GM15510 (cell line): Measurements from ENCODE around the gene DNAJC13.
A peak's percentile ranks its signal among the peaks of the same experiment; 100 is the strongest.

ENCODE experiments used
- POLR2A ChIP-seq: IDR thresholded peaks from 3 replicates; pipeline ENCODE4 v1.6.1; 2011; ENCODE audit warnings: borderline replicate concordance; ENCODE audit not compliant: insufficient read length; ENCODE audit errors: extremely low read depth

The DNAJC13 gene

DNA sequence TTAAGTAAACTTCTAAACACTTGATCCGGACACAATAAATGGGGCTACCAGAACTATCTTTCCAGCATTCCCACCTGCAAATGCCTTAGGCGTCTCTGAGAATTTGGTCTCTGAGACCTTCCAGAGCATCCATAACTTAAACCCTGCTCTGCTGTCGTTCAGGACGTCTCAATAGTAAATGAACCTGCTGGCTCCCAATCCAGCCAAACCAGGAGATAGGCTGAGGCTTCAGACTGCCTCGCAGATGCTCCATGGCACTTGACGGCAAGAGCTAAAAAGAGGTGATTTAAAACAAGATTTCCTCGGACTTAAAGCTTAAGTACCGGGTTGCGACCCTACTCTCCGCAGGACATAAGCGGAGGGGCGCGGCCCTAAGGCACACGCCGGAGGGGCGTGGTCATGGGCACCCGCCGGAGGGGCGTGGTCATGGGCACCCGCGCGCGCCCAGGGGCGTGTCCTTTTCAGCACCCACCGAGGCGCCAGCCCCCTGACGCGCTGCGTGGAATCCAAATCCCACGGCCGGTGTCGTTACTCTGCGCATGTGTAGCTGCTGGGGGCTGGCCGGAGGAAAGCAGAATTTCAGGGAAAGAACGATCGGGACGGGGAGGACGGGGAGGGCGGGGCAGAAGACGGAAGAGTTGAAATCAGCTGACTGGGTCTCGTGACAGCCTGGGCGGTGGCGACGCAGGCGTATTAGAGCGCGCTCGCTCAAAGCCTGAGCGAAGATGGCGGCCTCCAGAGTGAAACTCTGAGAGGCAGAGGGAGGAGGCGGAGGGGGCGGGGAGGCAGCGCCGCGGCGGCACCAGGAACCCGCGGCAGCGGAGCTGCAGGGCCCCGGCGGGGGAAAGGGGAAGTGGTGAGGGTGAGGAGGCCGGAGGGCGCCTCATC lies at the start of gene DNAJC13:
DNAJC13 (plus strand) TSS at position 696 of the 888 bp plus-strand sequence. CDS start 17,049 bp downstream, outside the sequence.
- TF ChIP-seq POLR2A = peak; percentile 68

GRCh38 chr3:132368515-132368914 lies 48.8 kb upstream of the DNAJC13 start:
- TF ChIP-seq POLR2A = no peak

GRCh38 chr3:132368962-132369361 lies 48.3 kb upstream of the DNAJC13 start:
- TF ChIP-seq POLR2A = no peak

DNA sequence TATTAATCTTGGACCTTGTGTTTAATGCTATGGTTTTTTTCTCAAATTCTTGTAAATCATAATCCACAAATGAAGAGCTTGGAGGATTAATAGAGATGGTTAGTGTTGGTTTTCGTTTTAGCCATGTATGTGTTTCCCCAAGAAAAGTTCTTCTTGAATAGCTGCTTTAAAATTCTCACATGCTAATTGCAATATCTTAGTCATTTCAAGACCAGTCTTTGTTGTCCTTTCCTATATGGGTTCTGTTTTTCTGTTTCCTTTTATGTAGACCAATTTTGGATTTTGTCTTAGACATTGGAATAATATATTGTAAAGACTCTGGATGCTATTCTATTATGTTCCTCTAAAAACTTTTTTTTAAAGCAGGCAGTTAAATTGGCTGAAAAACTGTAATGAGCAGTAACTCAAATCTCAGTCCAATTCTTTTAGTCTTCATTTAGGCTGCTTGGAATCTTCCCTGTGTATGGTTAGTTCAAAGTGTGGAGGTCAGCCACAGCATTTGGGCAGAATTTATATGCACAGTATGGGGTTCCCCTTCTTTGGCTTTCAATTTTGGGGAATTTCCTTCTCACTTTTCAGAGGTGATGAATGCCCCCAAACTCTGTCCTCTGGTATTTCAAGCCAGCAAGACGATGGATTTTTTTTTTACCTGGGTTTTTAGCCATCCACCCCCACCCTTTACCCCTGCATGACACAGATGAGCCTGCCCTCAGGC lies 39.1 kb upstream of the DNAJC13 start:
- TF ChIP-seq POLR2A = no peak

- TF ChIP-seq POLR2A = no peak
Measured at GRCh38 chr3:132378846-132379245, 38.5 kb upstream of the DNAJC13 start.

DNA sequence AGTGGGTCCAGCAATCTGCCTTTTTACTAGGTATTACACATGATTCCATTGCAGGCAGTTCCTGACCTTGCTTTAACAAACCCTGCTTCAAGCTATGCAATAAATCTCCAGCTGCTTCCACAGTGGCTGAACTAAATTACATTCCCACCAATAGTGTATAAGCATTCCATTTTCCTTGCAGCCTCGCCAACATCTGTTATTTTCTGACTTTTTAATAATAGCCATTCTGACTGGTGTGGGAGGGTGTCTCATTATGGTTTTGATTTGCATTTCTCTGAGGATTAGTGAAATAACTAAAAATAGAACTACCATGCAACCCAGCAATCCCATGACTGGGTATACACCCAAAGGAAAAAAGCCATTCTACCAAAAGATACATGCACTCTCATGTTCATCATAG lies 36.4 kb upstream of the DNAJC13 start:
- no peak for TF ChIP-seq POLR2A

- no peak for TF ChIP-seq POLR2A
Measured at GRCh38 chr3:132381348-132381944, 35.9 kb upstream of the DNAJC13 start.

DNA sequence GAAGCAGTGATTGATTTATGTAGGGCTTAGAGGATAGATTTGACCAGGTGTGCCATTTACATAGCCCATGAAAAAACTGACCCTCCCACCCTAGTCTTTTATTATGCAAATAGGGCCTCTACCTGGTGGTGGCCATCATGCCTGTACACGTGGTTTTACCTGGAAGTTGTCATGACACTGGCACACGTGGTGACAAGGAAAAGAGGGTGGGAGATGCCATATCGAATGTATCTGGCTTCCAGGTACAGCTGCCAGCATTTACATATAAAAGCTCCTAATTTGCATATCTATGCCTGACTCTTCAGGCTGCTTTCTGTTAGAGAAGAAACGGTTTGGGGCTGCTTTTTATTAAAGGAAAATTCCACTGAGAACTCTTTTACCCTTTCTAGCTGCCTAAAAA lies 35.0 kb upstream of the DNAJC13 start:
- TF ChIP-seq POLR2A = no peak

DNA sequence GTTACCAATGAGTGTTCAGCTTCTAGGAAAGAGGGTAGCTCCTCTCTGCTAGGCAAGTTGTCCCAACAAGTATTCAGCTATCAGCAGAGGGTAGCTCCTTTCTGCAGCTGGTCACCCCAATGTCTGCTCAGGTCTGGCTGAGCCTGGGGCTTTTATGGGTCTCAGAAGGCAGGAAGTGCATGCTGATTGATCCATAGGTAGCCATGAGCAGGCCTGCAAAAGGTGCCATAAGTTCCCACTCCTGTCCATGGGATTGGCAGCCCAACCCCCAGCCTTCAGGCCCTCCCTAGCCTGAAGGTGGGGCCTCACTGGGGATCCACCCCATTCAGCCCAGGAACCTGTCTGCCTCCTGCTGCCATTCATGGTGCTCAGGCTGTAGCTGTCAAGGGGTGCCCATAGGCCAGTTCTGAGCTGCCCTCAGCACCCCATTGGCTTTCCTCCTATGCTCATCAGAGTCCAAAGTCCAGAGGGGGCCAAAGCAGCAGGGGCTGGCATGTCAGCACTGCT lies 34.6 kb upstream of the DNAJC13 start:
- no peak for TF ChIP-seq POLR2A

GRCh38 chr3:132386259-132386658 lies 31.0 kb upstream of the DNAJC13 start:
- TF ChIP-seq POLR2A = no peak

GRCh38 chr3:132394320-132394719 lies 23.0 kb upstream of the DNAJC13 start:
- TF ChIP-seq POLR2A = no peak

DNA sequence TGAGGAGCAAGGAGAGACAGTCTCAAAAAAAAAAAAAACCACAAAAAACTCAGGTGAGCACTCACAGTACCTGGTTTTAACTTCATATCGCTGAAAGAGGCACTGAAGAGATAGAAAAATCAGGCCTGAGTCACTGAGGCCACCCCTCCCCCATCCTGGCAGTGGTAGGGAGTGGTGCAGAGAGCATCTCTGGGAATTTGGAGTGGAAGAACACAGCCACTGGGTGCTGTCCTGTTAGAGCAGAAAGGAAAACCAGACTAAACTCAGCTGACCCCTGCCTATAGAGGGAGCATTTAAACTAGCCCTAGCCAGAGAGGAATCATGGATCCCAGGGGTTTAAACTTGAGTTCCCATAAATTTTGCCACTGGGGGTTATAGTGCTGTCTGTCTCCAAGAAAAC lies 22.2 kb upstream of the DNAJC13 start:
- no peak for TF ChIP-seq POLR2A

DNA sequence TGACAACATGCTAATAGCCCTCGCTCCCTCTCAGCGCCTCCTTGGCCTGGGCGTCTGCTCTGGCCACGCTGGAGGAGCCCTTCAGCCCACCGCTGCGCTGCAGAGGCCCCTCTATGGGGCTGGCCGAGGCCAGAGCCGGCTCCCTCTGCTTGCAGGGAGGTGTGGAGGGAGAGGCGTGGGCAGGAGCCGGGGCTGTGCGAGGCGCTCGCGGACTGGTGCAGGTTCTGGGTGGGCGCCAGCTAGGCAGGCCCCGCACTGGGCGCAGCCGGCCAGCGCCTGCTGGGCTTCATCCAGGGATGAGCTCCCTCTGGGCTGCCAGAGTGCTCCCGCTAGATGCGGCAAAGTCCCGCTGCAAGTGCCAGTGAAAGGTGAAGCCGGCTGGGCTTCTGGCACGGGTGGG lies 21.0 kb upstream of the DNAJC13 start:
- no peak for TF ChIP-seq POLR2A

DNA sequence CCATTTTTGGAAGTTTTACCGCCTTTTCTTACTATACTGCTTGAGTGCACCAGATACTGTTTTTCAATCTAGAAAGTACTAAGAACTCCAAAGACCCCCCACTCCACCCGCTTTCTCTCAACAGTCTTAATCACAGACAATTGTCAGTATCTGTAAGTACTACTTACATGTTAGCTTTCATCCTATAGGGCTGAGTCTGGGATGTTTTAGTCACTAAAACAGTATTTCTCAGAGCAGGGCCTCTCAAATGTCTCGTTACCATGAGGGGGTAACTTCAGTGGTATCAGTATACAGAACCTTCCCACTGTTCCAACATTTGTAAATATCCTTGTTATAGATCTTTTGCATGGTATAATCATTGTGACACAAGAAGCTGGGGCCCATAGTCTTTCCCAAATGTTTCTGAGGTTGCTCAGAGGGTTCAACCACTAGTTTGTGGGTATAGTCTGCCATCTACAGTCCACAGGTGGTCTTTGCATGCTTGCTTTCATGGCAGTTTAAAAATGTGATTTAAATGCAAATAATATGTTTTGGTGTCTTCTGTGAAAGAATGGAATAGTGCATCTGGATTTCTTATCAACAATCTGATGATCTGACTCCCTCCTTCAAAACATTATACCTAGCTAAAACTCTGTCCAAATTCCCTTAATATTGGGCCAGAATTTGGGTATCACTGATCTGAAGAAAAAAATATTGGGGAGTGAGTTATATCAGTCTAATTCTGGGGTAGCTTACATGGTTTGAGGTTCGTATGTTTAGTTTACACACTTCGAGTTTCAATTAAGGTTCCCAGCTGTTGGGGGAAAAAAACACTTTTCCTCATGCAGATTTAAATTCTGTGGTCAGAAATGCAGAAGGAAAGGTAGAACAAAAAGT lies 18.0 kb upstream of the DNAJC13 start:
- TF ChIP-seq POLR2A = no peak
